Measurements from ENCODE around the gene ARRB1.

ARRB1 gene

DNA sequence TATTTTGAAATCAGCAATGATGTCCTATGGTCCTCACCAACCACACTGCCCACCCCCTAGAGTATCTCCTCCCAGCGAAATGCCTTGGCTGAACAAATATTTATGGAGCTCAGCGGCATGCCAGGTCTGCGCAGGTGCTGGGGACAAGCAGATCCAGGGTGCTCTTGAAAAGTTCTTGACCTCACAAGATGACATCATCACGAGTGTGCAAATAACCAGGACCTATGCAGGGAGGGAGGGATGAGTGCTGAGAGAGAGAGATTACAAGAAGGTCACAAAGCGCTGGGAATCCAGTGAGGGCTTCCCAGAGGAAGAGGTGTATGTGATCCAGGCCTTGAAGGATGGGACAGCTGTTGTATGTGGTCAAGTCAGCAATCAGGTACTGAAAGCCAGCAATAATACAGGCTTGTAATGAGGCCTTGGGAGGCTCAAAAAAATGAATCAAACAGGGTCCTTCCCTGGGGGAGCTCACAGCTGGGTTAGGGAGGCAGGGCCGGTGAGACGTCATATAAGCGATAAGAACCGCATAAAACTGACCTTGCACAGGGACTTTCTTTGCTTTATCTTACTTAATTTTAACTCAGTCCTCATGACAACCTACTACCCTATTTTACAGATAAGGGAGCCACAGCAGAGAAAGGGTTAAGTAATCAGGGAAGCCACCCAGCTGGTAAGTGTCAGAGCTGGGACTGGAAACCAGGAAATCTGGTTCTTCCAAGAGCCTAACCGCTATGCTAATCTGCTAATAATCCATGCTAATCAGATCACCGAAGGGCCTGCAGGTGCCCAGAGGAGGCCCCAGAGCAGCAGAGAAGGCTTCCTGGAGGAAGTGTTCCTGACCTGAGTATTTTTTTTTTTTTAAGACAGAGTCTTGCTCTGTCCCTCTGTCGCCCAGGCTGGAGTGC lies 8.2 kb downstream of the ARRB1 start:
- DNase-seq (ENCODE audit: low read depth, low spot score): peak; percentile 52
- H3K4me1 ChIP-seq (ENCODE audit: control insufficient read depth, insufficient read depth, low read length): peaks cover 3% of the 10 kb centered on the region
- H3K36me3 ChIP-seq (ENCODE audit: control insufficient read depth, insufficient read depth, low read length): no peaks in the 10 kb centered on the region
- H3K4me3 ChIP-seq (ENCODE audit: low read length): no peak overlapping the region
- no peaks in the 10 kb centered on the region for H3K27me3 ChIP-seq (ENCODE audit: control insufficient read depth, insufficient read depth, low read length)
- no peaks in the 10 kb centered on the region for H3K9me3 ChIP-seq (ENCODE audit: control insufficient read depth, insufficient read depth, low read length)
- WGBS (ENCODE audit: insufficient coverage, insufficient read length): no CpG with 5 or more reads among the region's 12 CpGs
- H3K27ac ChIP-seq (ENCODE audit: low read length): no peak overlapping the region

DNA sequence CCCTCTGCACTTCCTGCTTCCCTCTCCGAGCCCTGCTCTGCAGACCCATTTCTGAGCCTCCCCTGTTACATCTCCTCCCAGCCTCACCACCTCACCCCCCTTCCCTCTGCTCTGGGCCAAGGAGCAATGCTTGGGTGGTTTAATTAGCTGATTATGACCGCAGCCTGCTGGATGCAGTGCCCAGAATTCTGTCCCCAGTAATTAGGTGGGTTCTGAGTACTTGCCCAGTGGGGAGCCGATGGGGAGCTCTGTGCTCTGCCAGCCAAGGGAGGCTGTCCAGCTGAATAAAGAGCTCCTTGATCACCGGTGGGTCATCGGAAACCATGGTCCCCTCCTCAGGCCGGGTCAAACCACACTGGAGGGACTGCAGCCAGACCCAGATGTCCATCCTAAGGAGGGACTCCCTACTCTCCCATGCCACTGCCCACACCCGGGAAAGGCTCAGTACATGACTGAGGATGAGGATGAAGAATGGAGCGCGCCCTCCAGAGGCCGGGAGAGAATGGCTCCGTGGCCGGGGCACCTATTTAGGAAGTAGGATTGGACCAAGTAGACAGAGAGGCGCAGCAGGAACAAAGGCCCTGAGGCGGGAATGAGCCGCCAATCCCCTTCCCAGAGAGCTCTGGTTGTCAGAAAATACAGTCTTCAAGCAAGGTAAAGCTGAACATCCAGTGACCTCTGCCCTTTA lies 9.1 kb downstream of the ARRB1 start:
- H3K27me3 ChIP-seq (ENCODE audit: control insufficient read depth, insufficient read depth, low read length): no peaks in the 10 kb centered on the region
- no CpG with 5 or more reads among the region's 15 CpGs for WGBS (ENCODE audit: insufficient coverage, insufficient read length)
- peaks cover 3% of the 10 kb centered on the region; the same call in 1 of the 2 replicates for H3K4me1 ChIP-seq (ENCODE audit: control insufficient read depth, insufficient read depth, low read length)
- H3K36me3 ChIP-seq (ENCODE audit: control insufficient read depth, insufficient read depth, low read length): no peaks in the 10 kb centered on the region
- H3K9me3 ChIP-seq (ENCODE audit: control insufficient read depth, insufficient read depth, low read length): no peaks in the 10 kb centered on the region
- no peak overlapping the region for H3K4me3 ChIP-seq (ENCODE audit: low read length)
- DNase-seq (ENCODE audit: low read depth, low spot score): no peak
- H3K27ac ChIP-seq (ENCODE audit: low read length): no peak overlapping the region

DNA sequence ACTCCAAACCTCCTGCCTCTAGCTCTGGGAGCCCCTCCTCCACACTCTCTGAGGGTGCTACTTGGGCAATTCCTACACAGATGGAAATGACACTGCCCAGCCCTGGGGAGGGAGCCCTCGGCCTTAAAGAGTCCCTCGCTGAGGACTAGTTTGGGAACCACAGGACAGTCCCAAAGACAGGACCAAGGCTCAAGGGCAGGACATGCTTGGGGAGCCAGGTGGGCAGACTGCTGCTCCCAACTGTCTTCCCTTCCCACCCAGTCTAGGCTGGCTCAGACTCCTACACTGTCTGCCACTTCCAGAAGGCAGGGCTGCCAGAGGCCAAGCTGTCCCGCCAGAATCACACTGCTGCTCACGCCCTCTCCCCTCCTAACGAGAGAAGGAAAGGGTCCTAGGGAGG lies 9.8 kb downstream of the ARRB1 start:
- no CpG with 5 or more reads among the region's 5 CpGs for WGBS (ENCODE audit: insufficient coverage, insufficient read length)
- no peak for DNase-seq (ENCODE audit: low read depth, low spot score)

DNA sequence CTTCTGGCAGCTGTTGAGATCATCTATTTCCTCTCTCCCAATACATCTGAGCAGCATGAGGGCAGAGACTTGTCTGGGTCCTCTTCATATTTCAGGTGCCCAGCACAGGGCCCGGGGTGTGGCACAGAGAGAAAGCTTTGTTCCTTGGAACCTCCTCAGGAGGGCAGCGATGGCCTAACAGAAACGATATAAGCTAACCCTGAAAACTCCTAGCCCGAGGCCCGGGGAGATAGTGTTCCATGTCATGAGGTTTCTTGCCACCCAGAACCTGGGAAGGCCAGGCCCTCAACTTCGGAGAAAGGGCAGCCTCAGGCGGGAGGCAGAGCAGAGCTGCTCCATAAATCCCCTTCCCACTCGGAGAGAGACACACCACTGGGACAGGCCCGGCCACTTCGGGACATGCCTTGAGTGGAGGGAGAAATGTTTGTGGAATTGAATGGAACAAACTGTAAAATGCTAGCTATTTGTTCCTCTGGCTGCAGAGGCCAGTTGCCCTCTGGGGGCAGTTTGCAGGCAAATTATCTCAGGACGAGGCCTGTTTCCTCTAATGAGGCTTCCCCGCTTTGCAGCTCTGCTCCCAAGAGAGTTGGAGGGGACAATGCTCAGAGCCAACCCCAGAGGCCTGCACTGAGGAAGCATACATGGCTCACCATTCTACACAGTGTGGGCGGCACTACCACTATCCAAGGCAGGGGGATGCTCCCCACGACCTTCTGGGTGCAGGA lies 11.6 kb downstream of the ARRB1 start:
- H3K36me3 ChIP-seq (ENCODE audit: control insufficient read depth, insufficient read depth, low read length): no peaks in the 10 kb centered on the region
- H3K27ac ChIP-seq (ENCODE audit: low read length): no peak overlapping the region
- H3K9me3 ChIP-seq (ENCODE audit: control insufficient read depth, insufficient read depth, low read length): no peaks in the 10 kb centered on the region
- no peak for DNase-seq (ENCODE audit: low read depth, low spot score)
- H3K4me3 ChIP-seq (ENCODE audit: low read length): no peak overlapping the region
- WGBS (ENCODE audit: insufficient coverage, insufficient read length): no CpG with 5 or more reads among the region's 14 CpGs
- no peaks in the 10 kb centered on the region for H3K27me3 ChIP-seq (ENCODE audit: control insufficient read depth, insufficient read depth, low read length)
- peaks cover 4% of the 10 kb centered on the region; the same call in 1 of the 2 replicates for H3K4me1 ChIP-seq (ENCODE audit: control insufficient read depth, insufficient read depth, low read length)

More for the DNA sequence above, 9.8 kb downstream of the ARRB1 start:
- Histone ChIP-seq H3K4me3 (ENCODE audit: low read length) (no peak overlapping the region), H3K4me1 (ENCODE audit: control insufficient read depth, insufficient read depth, low read length) (peaks cover 3% of the 10 kb centered on the region; the same call in 1 of the 2 replicates), H3K36me3 (ENCODE audit: control insufficient read depth, insufficient read depth, low read length) (no peaks in the 10 kb centered on the region), H3K27me3 (ENCODE audit: control insufficient read depth, insufficient read depth, low read length) (no peaks in the 10 kb centered on the region), H3K9me3 (ENCODE audit: control insufficient read depth, insufficient read depth, low read length) (no peaks in the 10 kb centered on the region), H3K27ac (ENCODE audit: low read length) (no peak overlapping the region)

DNA sequence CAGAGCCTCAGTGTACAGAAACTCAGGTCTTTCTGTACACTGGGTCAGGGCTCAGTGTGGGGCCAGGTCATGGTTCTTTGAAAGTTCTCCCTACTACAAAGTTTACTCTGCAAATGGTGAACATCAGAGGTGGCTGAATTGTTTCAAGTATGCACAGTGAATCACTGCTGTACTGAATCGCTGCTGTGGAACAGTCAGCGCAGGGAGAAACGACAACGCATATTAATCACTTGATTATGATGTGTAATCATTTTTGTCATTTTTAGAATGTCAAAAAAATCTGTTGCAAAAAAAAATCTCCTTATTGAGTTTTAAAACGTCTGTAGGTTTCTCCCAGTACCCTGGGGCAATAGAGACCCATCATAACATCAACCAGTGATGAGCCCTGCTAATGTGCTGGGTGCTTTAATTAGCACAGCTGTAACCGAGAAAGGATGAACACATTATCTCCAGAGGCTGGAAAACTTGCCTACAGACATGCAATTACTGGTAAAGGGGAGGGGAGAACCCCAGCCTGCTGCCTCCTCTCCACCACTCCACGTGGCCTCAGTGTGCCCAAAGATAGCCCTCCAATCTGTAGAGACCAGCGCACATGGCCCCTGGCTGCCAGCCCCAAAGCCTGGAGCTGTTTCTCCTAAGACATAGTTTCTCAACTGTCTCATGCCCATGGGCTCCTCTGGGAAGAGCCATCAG lies 12.8 kb downstream of the ARRB1 start:
- Histone ChIP-seq H3K27me3 (ENCODE audit: control insufficient read depth, insufficient read depth, low read length) (no peaks in the 10 kb centered on the region), H3K36me3 (ENCODE audit: control insufficient read depth, insufficient read depth, low read length) (no peaks in the 10 kb centered on the region), H3K4me3 (ENCODE audit: low read length) (no peak overlapping the region), H3K27ac (ENCODE audit: low read length) (no peak overlapping the region), H3K9me3 (ENCODE audit: control insufficient read depth, insufficient read depth, low read length) (no peaks in the 10 kb centered on the region), H3K4me1 (ENCODE audit: control insufficient read depth, insufficient read depth, low read length) (peaks cover 4% of the 10 kb centered on the region; the same call in 1 of the 2 replicates)
- WGBS (ENCODE audit: insufficient coverage, insufficient read length): no CpG with 5 or more reads among the region's 8 CpGs
- no peak for DNase-seq (ENCODE audit: low read depth, low spot score)

DNA sequence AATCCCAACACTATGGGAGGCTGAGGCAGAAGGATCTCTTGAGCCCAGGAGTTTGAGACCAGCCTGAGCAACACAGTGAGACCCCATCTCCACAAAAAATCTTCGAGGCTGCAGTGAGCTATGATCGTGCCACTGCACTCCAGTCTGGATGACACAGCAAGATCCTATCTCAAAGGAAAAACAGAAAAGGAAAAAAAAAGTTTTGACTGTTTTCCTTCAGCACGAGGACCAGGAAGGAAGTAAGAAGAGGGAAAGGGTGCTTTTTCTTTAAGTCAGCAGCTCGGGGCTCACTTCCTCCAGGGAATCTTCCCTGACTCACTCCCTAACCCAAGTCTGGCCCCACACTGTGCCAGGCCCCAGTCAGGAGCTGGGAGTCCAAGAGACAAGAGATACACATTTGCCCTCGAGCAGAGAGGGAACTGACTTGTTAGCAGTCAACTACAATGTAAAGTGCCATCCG lies 14.2 kb downstream of the ARRB1 start:
- DNase-seq (ENCODE audit: low read depth, low spot score): no peak
- no peaks in the 10 kb centered on the region for H3K9me3 ChIP-seq (ENCODE audit: control insufficient read depth, insufficient read depth, low read length)
- no peak overlapping the region for H3K4me3 ChIP-seq (ENCODE audit: low read length)
- no peak overlapping the region for H3K27ac ChIP-seq (ENCODE audit: low read length)
- no peaks in the 10 kb centered on the region for H3K27me3 ChIP-seq (ENCODE audit: control insufficient read depth, insufficient read depth, low read length)
- no CpG with 5 or more reads among the region's 6 CpGs for WGBS (ENCODE audit: insufficient coverage, insufficient read length)
- peaks cover 4% of the 10 kb centered on the region; the same call in 1 of the 2 replicates for H3K4me1 ChIP-seq (ENCODE audit: control insufficient read depth, insufficient read depth, low read length)
- no peaks in the 10 kb centered on the region for H3K36me3 ChIP-seq (ENCODE audit: control insufficient read depth, insufficient read depth, low read length)

DNA sequence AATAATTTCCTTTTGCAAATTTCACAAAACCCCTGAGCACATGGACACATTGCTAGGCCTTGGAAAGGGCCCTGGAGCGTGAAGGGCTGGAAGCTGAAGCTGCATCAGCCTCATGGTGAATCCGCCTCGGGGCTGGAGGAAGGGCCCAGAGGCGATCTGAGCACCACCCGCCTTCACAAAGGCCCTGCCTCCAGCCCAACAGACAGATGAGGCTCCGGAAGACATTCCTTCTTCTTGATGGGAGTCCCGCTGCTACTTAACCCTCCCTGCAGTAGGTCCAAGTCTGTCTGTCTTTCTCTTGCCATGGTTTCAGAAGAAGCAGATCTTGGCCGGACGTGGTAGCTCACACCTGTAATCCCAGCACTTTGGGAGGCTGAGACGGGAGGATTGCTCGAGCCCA lies 16.5 kb downstream of the ARRB1 start:
- Histone ChIP-seq H3K36me3 (ENCODE audit: control insufficient read depth, insufficient read depth, low read length) (no peaks in the 10 kb centered on the region), H3K27me3 (ENCODE audit: control insufficient read depth, insufficient read depth, low read length) (no peaks in the 10 kb centered on the region), H3K27ac (ENCODE audit: low read length) (no peak overlapping the region), H3K4me3 (ENCODE audit: low read length) (no peak overlapping the region), H3K4me1 (ENCODE audit: control insufficient read depth, insufficient read depth, low read length) (peaks cover 1% of the 10 kb centered on the region; the same call in 1 of the 2 replicates), H3K9me3 (ENCODE audit: control insufficient read depth, insufficient read depth, low read length) (no peaks in the 10 kb centered on the region)
- DNase-seq (ENCODE audit: low read depth, low spot score): no peak
- no CpG with 5 or more reads among the region's 11 CpGs for WGBS (ENCODE audit: insufficient coverage, insufficient read length)

DNA sequence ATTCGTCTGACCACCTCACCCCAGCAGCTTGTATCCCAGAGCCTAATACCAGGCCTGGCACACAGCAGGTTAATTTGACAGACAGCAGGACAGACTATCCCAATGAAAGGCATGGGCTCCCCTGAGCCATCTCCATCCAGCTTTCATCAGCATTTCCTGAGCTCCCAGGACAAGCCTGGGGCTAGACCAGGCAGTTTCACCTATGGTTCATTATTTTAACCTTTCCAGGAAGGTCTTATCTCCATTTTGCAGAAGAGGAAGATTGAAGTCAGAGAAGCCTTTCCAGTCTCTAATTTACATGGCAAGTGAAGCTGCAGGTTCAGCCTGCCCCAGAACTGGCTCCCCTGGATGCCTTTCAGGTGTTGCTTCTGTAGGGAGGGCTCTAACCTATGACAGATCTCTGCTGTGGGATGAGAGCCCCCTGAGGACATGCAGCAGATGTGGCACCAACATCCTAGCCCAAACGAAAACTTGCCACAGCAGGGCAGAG lies 17.0 kb downstream of the ARRB1 start:
- Histone ChIP-seq H3K4me3 (ENCODE audit: low read length) (no peak overlapping the region), H3K36me3 (ENCODE audit: control insufficient read depth, insufficient read depth, low read length) (no peaks in the 10 kb centered on the region), H3K9me3 (ENCODE audit: control insufficient read depth, insufficient read depth, low read length) (no peaks in the 10 kb centered on the region), H3K27ac (ENCODE audit: low read length) (no peak overlapping the region), H3K4me1 (ENCODE audit: control insufficient read depth, insufficient read depth, low read length) (peaks cover 1% of the 10 kb centered on the region; the same call in 1 of the 2 replicates), H3K27me3 (ENCODE audit: control insufficient read depth, insufficient read depth, low read length) (no peaks in the 10 kb centered on the region)
- no CpG with 5 or more reads among the region's 2 CpGs for WGBS (ENCODE audit: insufficient coverage, insufficient read length)
- DNase-seq (ENCODE audit: low read depth, low spot score): no peak

DNA sequence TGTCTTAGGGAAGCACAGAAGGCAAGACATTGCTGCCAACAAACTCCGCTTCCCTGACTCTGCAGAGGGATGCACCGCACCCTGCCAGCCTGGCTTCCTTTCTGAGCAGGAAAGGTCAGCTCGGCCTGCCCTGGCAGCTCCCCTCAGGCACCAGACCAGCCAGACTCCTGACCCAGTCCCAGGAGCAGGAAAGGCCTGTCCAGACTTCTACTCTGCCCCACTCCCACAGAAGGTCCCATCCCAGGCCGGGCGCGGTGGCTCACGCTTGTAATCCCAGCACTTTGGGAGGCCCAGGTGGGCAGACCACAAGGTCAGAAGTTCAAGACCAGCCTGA lies 17.7 kb downstream of the ARRB1 start:
- Histone ChIP-seq H3K9me3 (ENCODE audit: control insufficient read depth, insufficient read depth, low read length) (no peaks in the 10 kb centered on the region), H3K27me3 (ENCODE audit: control insufficient read depth, insufficient read depth, low read length) (no peaks in the 10 kb centered on the region), H3K27ac (ENCODE audit: low read length) (no peak overlapping the region), H3K36me3 (ENCODE audit: control insufficient read depth, insufficient read depth, low read length) (no peaks in the 10 kb centered on the region), H3K4me3 (ENCODE audit: low read length) (no peak overlapping the region), H3K4me1 (ENCODE audit: control insufficient read depth, insufficient read depth, low read length) (peaks cover 1% of the 10 kb centered on the region; the same call in 1 of the 2 replicates)
- no CpG with 5 or more reads among the region's 7 CpGs for WGBS (ENCODE audit: insufficient coverage, insufficient read length)
- no peak for DNase-seq (ENCODE audit: low read depth, low spot score)

Measured in iPS DF 6.9 (cell line).